K562 (cell line): ENCODE measurements around the gene SLCO2B1. TPM values are rescaled to one million over a fixed set of nuclear protein-coding genes. Genes with fewer than 3 reads are reported as not detected.

Experiments
- BMI1 ChIP-seq: fragments of 150-350 bp; IDR thresholded peaks from 2 replicates; pipeline ENCODE4 v1.6.1; 2014; ENCODE audit warnings: low read length
- CC2D1A ChIP-seq: fragments of 450-650 bp; IDR thresholded peaks from 2 replicates; pipeline ENCODE4 v1.6.1; 2017; ENCODE audit warnings: mild to moderate bottlenecking
- ETV1 ChIP-seq: fragments of 450-650 bp; conservative IDR thresholded peaks from 2 replicates; pipeline ENCODE4 v1.6.1; 2016; ENCODE audit warnings: missing genetic modification characterization, control low read depth, low read depth, missing compliant biosample characterization
- FOXM1 ChIP-seq, 2 experiments: fragments of 450-650 bp in 1 of 2; sonication (generic) in 1 of 2; formaldehyde crosslinking in 1 of 2; IDR thresholded peaks; 2 replicates each; pipeline versions ENCODE4 v1.6.1 to v1.9.0; 2017 to 2022; ENCODE audit warnings: low read depth in 2 of 2, mild to moderate bottlenecking in 2 of 2, missing genetic modification reagents in 1 of 2, moderate library complexity in 1 of 2
- TARDBP ChIP-seq: fragments of 450-650 bp; IDR thresholded peaks from 2 replicates; pipeline ENCODE4 v1.6.1; 2016
- TBP ChIP-seq: optimal IDR thresholded peaks from 2 replicates; pipeline ENCODE3; 2011; ENCODE audit warnings: low read depth, low read length, improper control_type of control experiment
- TSC22D4 ChIP-seq: fragments of 450-650 bp; IDR thresholded peaks from 2 replicates; pipeline ENCODE4 v1.6.1; 2016; ENCODE audit warnings: missing genetic modification characterization, missing biosample characterization, control low read depth
- ZBTB7A ChIP-seq: IDR thresholded peaks from 2 replicates; pipeline ENCODE4 v1.6.1; 2011; ENCODE audit warnings: low read depth, mild to moderate bottlenecking, low read length, moderate library complexity, borderline replicate concordance; ENCODE audit not compliant: control insufficient read depth
- ZFP36 ChIP-seq: fragments of 150-350 bp; IDR thresholded peaks from 2 replicates; pipeline ENCODE4 v1.6.1; 2018; ENCODE audit warnings: low read length, low read depth; ENCODE audit not compliant: partially characterized antibody
- ZNF197 ChIP-seq: fragments of 200-800 bp; sonication (Bioruptor generic); IDR thresholded peaks from 2 replicates; pipeline ENCODE4 v1.6.1; 2016; ENCODE audit warnings: low read depth, missing genetic modification characterization, missing compliant biosample characterization
- polyA plus RNA-seq, 8 experiments: library from polyadenylated mRNA; depleted of rRNA in 4 of 8; stranded (reverse) in 5 of 8; unstranded in 3 of 8; fragments of >200 nt; fragmentation: Nextera tagmentation in 2 of 8; fragmentation: Illumina TruSeq in 1 of 8; extraction: Ambion mirVana in 2 of 8; extraction: Trizol in 1 of 8; gene quantifications; 2 replicates each; pipeline versions ENCODE4 v1.2.1 to v1.2.3, GENCODE V29; 2011 to 2014; ENCODE audit warnings: inconsistent platforms in 1 of 8, missing spikeins in 1 of 8
- total RNA-seq, 7 experiments: library from RNA; depleted of rRNA in 6 of 7; stranded (reverse); fragments of >200 nt in 6 of 7; fragmentation: Illumina TruSeq in 2 of 7; extraction: Trizol in 2 of 7; gene quantifications; 2 replicates each; pipeline versions ENCODE4 v1.2.1 to v1.2.3, GENCODE V29; 2011 to 2021; ENCODE audit warnings: low replicate concordance in 1 of 7
- TF ChIP-seq, protein P1 (sequence below): fragments of 250-450 bp; sonication (Bioruptor Pico); IDR thresholded peaks from 2 replicates; pipeline ENCODE4 v1.8.0; 2022; ENCODE audit warnings: inconsistent platforms
- TF ChIP-seq, protein P2 (sequence below): IDR thresholded peaks from 2 replicates; pipeline ENCODE4 v1.6.1; 2016; ENCODE audit warnings: missing genetic modification characterization, missing compliant biosample characterization
- TF ChIP-seq, protein P3 (sequence below): sonication (generic); formaldehyde crosslinking; IDR thresholded peaks from 2 replicates; pipeline ENCODE4 v1.8.1; 2023; ENCODE audit warnings: mild to moderate bottlenecking, missing genetic modification reagents
- TF ChIP-seq, protein P4 (sequence below): fragments of 450-650 bp; IDR thresholded peaks from 2 replicates; pipeline ENCODE4 v1.6.1; 2017; ENCODE audit warnings: antibody characterized with exemption

SLCO2B1 gene
- total and polyA plus RNA-seq, 9 of the 15 experiments (the other 6 are each of a cell fraction or from before 2014, with no cell fraction given): 0.70 to 14.7 (median 7.6) TPM

DNA sequence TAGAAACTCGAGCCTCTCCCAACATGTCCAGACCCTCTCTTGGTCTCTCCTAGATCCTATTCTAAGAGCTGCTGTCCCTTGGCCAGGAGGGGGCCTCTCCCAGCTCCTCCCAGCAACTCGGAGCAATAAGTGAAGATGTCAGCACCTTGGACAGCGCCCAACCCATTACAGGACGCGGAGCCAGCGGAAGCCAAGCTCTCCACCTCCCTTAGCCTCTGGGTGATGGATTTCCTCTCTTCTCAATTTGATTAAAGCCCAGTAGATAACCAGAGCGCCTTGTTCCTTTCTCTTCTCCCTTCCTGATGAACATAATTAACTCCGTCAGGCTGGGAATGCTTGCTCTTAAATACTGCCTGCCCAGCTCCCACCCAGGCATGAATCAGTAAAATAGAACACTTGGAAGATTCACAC, 63.5 kb downstream of the SLCO2B1 start (continued):
- TF ChIP-seq, protein P1, sequence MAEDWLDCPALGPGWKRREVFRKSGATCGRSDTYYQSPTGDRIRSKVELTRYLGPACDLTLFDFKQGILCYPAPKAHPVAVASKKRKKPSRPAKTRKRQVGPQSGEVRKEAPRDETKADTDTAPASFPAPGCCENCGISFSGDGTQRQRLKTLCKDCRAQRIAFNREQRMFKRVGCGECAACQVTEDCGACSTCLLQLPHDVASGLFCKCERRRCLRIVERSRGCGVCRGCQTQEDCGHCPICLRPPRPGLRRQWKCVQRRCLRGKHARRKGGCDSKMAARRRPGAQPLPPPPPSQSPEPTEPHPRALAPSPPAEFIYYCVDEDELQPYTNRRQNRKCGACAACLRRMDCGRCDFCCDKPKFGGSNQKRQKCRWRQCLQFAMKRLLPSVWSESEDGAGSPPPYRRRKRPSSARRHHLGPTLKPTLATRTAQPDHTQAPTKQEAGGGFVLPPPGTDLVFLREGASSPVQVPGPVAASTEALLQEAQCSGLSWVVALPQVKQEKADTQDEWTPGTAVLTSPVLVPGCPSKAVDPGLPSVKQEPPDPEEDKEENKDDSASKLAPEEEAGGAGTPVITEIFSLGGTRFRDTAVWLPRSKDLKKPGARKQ: no peak
- TF ChIP-seq CC2D1A: no peak
- no peak for TF ChIP-seq TARDBP
- no peak for TF ChIP-seq TBP
- TF ChIP-seq, protein P2, sequence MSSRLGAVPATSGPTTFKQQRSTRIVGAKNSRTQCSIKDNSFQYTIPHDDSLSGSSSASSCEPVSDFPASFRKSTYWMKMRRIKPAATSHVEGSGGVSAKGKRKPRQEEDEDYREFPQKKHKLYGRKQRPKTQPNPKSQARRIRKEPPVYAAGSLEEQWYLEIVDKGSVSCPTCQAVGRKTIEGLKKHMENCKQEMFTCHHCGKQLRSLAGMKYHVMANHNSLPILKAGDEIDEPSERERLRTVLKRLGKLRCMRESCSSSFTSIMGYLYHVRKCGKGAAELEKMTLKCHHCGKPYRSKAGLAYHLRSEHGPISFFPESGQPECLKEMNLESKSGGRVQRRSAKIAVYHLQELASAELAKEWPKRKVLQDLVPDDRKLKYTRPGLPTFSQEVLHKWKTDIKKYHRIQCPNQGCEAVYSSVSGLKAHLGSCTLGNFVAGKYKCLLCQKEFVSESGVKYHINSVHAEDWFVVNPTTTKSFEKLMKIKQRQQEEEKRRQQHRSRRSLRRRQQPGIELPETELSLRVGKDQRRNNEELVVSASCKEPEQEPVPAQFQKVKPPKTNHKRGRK (tag): no peak
- TF ChIP-seq, protein P3, sequence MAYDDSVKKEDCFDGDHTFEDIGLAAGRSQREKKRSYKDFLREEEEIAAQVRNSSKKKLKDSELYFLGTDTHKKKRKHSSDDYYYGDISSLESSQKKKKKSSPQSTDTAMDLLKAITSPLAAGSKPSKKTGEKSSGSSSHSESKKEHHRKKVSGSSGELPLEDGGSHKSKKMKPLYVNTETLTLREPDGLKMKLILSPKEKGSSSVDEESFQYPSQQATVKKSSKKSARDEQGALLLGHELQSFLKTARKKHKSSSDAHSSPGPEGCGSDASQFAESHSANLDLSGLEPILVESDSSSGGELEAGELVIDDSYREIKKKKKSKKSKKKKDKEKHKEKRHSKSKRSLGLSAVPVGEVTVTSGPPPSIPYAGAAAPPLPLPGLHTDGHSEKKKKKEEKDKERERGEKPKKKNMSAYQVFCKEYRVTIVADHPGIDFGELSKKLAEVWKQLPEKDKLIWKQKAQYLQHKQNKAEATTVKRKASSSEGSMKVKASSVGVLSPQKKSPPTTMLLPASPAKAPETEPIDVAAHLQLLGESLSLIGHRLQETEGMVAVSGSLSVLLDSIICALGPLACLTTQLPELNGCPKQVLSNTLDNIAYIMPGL (CRISPR knock-in tag): no peak
- no peak for TF ChIP-seq ZBTB7A
- TF ChIP-seq ZFP36: no peak
- peak; percentile 40 for TF ChIP-seq ETV1
- no peak for TF ChIP-seq BMI1
- no peak for TF ChIP-seq TSC22D4 (tag)
- TF ChIP-seq ZNF197 (CRISPR knock-in tag): peak; percentile 80
- TF ChIP-seq, protein P4, sequence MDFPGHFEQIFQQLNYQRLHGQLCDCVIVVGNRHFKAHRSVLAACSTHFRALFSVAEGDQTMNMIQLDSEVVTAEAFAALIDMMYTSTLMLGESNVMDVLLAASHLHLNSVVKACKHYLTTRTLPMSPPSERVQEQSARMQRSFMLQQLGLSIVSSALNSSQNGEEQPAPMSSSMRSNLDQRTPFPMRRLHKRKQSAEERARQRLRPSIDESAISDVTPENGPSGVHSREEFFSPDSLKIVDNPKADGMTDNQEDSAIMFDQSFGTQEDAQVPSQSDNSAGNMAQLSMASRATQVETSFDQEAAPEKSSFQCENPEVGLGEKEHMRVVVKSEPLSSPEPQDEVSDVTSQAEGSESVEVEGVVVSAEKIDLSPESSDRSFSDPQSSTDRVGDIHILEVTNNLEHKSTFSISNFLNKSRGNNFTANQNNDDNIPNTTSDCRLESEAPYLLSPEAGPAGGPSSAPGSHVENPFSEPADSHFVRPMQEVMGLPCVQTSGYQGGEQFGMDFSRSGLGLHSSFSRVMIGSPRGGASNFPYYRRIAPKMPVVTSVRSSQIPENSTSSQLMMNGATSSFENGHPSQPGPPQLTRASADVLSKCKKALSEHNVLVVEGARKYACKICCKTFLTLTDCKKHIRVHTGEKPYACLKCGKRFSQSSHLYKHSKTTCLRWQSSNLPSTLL: no peak
- no peak for TF ChIP-seq FOXM1 (IDR thresholded peaks at IDR 0.05; ENCODE audit: low read depth)
- no peak for TF ChIP-seq FOXM1 (CRISPR knock-in tag; IDR thresholded peaks at IDR 0.05; ENCODE audit: low read depth)
